HCT116 (cell line): ENCODE results near the gene SMARCB1. TPM values are rescaled to one million over a fixed set of nuclear protein-coding genes. Genes with fewer than 3 reads are reported as not detected.

Experiments
- ATAC-seq: fragments of 200-7000 bp; cut with Tn5 transposase; 2 replicates; pipeline ENCODE4 v1.9.1; 2020; ENCODE audit warnings: mild to moderate bottlenecking, moderate library complexity
- BruUV-seq: library from RNA; stranded (reverse); fragments of 400-500 nt; replicated peaks from 2 replicates; lab custom pipeline; 2021; lab: Mats Ljungman, UMichigan
- CTCF ChIA-PET: fragments of 300-600 bp; sonication (Branson Sonifier 250); formaldehyde crosslinking; loops from one replicate; lab custom pipeline; 2021; ENCODE audit warnings: antibody characterized with exemption; lab: Charles Lee
- POLR2A ChIA-PET: fragments of 300-600, 350-600 bp; sonication (Branson Sonifier 250); formaldehyde crosslinking; loops from one replicate; lab custom pipeline; 2021; ENCODE audit warnings: antibody characterized with exemption; lab: Charles Lee
- RAD21 ChIA-PET, 2 experiments: fragments of 300-600 bp; sonication (Branson Sonifier 250); formaldehyde crosslinking; loops; one replicate each; lab custom pipeline; 2023; ENCODE audit warnings: low total read pairs in 2 of 2; ENCODE audit not compliant: uncharacterized antibody in 2 of 2, unreplicated experiment in 2 of 2, low non-redundant PET in 1 of 2; lab: Charles Lee
- DNase-seq: peaks from one replicate; pipeline ENCODE4 v3.0.0-alpha.2; 2010; ENCODE audit warnings: low read depth, low spot score
- H2AFZ ChIP-seq: fragments of 200-600 bp; shearing (Covaris generic), sonication (generic); 2 replicates; pipeline ENCODE4 v1.6.1; 2017; ENCODE audit warnings: low read depth, mixed run types, mixed read lengths, antibody characterized with exemption, low read length; ENCODE audit not compliant: poor library complexity, severe bottlenecking
- H3K27ac ChIP-seq: 2 replicates; pipeline ENCODE4 v1.5.1; 2012; ENCODE audit warnings: low read depth, low read length
- H3K27me3 ChIP-seq: fragments of 200-600 bp; sonication (generic); 2 replicates; pipeline ENCODE4 v1.6.1; 2016; ENCODE audit warnings: mixed run types, low read length, mixed read lengths; ENCODE audit not compliant: insufficient read depth
- H3K36me3 ChIP-seq, 2 experiments: fragments of 200-500 bp in 1 of 2; fragments of 200-600 bp in 1 of 2; sonication (Bioruptor generic) in 1 of 2; sonication (generic) in 1 of 2; 2 replicates each; pipeline versions ENCODE4 v1.5.1 to v1.6.1; 2014 to 2016; ENCODE audit warnings: low read length in 2 of 2, inconsistent platforms in 1 of 2, mixed read lengths in 1 of 2, mixed run types in 1 of 2; ENCODE audit not compliant: insufficient read depth in 2 of 2, control insufficient read depth in 1 of 2
- H3K4me1 ChIP-seq, 2 experiments: fragments of 200-600 bp in 1 of 2; sonication (generic) in 1 of 2; 2 replicates each; pipeline versions ENCODE4 v1.5.1 to v1.6.1; 2012 to 2017; ENCODE audit warnings: low read length in 2 of 2, inconsistent platforms in 1 of 2, mild to moderate bottlenecking in 1 of 2, mixed read lengths in 1 of 2, mixed run types in 1 of 2, moderate library complexity in 1 of 2; ENCODE audit not compliant: insufficient read depth in 2 of 2, control insufficient read depth in 1 of 2
- H3K4me2 ChIP-seq: fragments of 200-600 bp; sonication (generic); 2 replicates; pipeline ENCODE4 v1.6.1; 2017; ENCODE audit warnings: mixed run types, low read length, mixed read lengths
- H3K4me3 ChIP-seq, 2 experiments: fragments of 200-600 bp in 1 of 2; sonication (generic) in 1 of 2; replicated peaks in 1 of 2; 2 replicates each; pipeline ENCODE4 v1.5.1; 2011 to 2016; ENCODE audit warnings: low read length in 2 of 2, control low read depth in 1 of 2, low read depth in 1 of 2, mild to moderate bottlenecking in 1 of 2, mixed read lengths in 1 of 2, mixed run types in 1 of 2
- H3K79me2 ChIP-seq: fragments of 200-600 bp; sonication (generic); 2 replicates; pipeline ENCODE4 v1.6.1; 2017; ENCODE audit warnings: mild to moderate bottlenecking, mixed run types, low read length, moderate library complexity, mixed read lengths; ENCODE audit not compliant: insufficient read depth
- H3K9ac ChIP-seq: fragments of 200-600 bp; sonication (generic); 2 replicates; pipeline ENCODE4 v1.6.1; 2016; ENCODE audit warnings: low read length, mixed read lengths
- H3K9me2 ChIP-seq: fragments of 200-600 bp; sonication (generic), shearing (Covaris generic); 2 replicates; pipeline ENCODE4 v1.6.1; 2017; ENCODE audit warnings: mixed run types, mild to moderate bottlenecking, moderate library complexity; ENCODE audit not compliant: insufficient read depth
- H3K9me3 ChIP-seq, 2 experiments: fragments of 200-500 bp in 1 of 2; fragments of 200-600 bp in 1 of 2; sonication (Bioruptor generic) in 1 of 2; sonication (generic) in 1 of 2; 2 replicates each; pipeline ENCODE4 v1.6.1; 2014 to 2017; ENCODE audit warnings: low read length in 2 of 2, mixed read lengths in 2 of 2, inconsistent platforms in 1 of 2, low read depth in 1 of 2, mild to moderate bottlenecking in 1 of 2, mixed run types in 1 of 2, moderate library complexity in 1 of 2; ENCODE audit not compliant: control insufficient read depth in 1 of 2, insufficient read depth in 1 of 2
- H4K20me1 ChIP-seq: fragments of 200-600 bp; sonication (generic), shearing (Covaris generic); 2 replicates; pipeline ENCODE4 v1.6.1; 2017; ENCODE audit warnings: mixed run types, mild to moderate bottlenecking, moderate library complexity; ENCODE audit not compliant: insufficient read depth
- CBX3 ChIP-seq: IDR thresholded peaks from 2 replicates; pipeline ENCODE4 v1.6.1; 2012; ENCODE audit warnings: low read depth
- CEBPB ChIP-seq: IDR thresholded peaks from 2 replicates; pipeline ENCODE4 v1.6.1; 2012; ENCODE audit warnings: low read depth
- EGR1 ChIP-seq: IDR thresholded peaks from 2 replicates; pipeline ENCODE4 v1.6.1; 2012; ENCODE audit warnings: low read depth
- ELF1 ChIP-seq: IDR thresholded peaks from 2 replicates; pipeline ENCODE4 v1.6.1; 2012; ENCODE audit warnings: low read depth, borderline replicate concordance
- EZH2 ChIP-seq: fragments of 200-600 bp; sonication (generic); IDR thresholded peaks from 2 replicates; pipeline ENCODE4 v1.6.1; 2017; ENCODE audit warnings: antibody characterized with exemption, mixed run types
- EZH2phosphoT487 ChIP-seq: fragments of 200-600 bp; IDR thresholded peaks from 2 replicates; pipeline ENCODE4 v1.6.1; 2018; ENCODE audit warnings: antibody characterized with exemption, borderline replicate concordance
- FOSL1 ChIP-seq: IDR thresholded peaks from 2 replicates; pipeline ENCODE4 v1.6.1; 2012; ENCODE audit warnings: low read depth
- JUND ChIP-seq: IDR thresholded peaks from 2 replicates; pipeline ENCODE4 v1.6.1; 2012
- RAD21 ChIP-seq: IDR thresholded peaks from 2 replicates; pipeline ENCODE4 v1.6.1; 2012; ENCODE audit warnings: low read depth, mild to moderate bottlenecking
- SP1 ChIP-seq: IDR thresholded peaks from 2 replicates; pipeline ENCODE4 v1.6.1; 2012; ENCODE audit warnings: low read depth
- ZFX ChIP-seq: fragments of 450-650 bp; IDR thresholded peaks from 2 replicates; pipeline ENCODE4 v1.6.1; 2017
- ZNF274 ChIP-seq: fragments of 200-500 bp; sonication (Bioruptor generic); IDR thresholded peaks from 2 replicates; pipeline ENCODE4 v1.6.1; 2014; ENCODE audit warnings: mild to moderate bottlenecking, low read depth, low read length, inconsistent platforms
- intact Hi-C: fragments of 100-400 bp; cut with micrococcal nuclease; formaldehyde crosslinking; loops from 2 replicates; pipeline ENCODE4 v1.10.0; 2022
- total RNA-seq: library from RNA; stranded (reverse); gene quantifications from one replicate; pipeline ENCODE4 v1.2.1, GENCODE V29; 2021; ENCODE audit not compliant: unreplicated experiment
- TF ChIP-seq, protein P1 (sequence below): IDR thresholded peaks from 2 replicates; pipeline ENCODE4 v1.6.1; 2012
- TF ChIP-seq, protein P2 (sequence below): IDR thresholded peaks from 2 replicates; pipeline ENCODE4 v1.6.1; 2012
- TF ChIP-seq, protein P3 (sequence below): IDR thresholded peaks from 2 replicates; pipeline ENCODE4 v1.6.1; 2011; ENCODE audit warnings: mild to moderate bottlenecking, low read length, moderate library complexity; ENCODE audit not compliant: insufficient replicate concordance; ENCODE audit errors: extremely low read depth

Gene SMARCB1
- total RNA-seq, 1 experiment from 2014 or later = 101 TPM

DNA sequence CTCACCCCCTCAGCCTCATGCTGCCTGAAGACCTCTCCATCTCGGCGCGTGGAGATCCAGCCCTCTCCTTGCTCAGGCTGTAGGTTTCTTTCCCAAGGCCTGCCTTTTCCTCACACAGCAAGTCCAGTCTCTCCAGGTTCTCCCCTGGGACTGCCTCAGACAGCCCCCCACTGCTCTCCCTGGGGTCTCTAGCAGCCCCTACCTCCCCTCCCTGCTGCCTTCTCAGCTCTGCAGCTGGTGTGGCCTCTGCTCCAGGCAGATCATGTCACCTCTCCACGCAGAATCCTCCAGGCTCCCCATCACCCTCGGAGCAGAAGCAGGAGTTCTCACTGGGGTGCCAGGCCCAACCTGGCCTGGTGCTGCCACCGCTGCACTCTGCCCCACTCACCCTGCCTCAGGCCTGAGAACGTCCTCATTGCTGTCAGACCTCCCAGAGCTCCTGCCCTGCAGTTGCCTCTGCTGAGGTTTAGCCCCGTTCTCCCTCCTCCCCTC lies 15.2 kb downstream of the SMARCB1 start:
- H3K36me3 ChIP-seq = peaks cover 40 to 53% of the 10 kb centered on the region in 2 experiments
- ATAC-seq (no peak), DNase-seq (no peak)
- no TSS peak for BruUV-seq
- intact Hi-C loops = no loop called here
- H3K9me3 ChIP-seq = no peaks in the 10 kb centered on the region
- no peaks in the 10 kb centered on the region for H3K4me1 ChIP-seq
- TF ChIP-seq RAD21 = no peak
- TF ChIP-seq JUND = no peak
- no peak for TF ChIP-seq ELF1
- TF ChIP-seq EGR1 = no peak
- no peak for TF ChIP-seq EZH2
- TF ChIP-seq CEBPB = no peak
- TF ChIP-seq FOSL1 = no peak
- no peak for TF ChIP-seq ZFX
- TF ChIP-seq, protein P1, sequence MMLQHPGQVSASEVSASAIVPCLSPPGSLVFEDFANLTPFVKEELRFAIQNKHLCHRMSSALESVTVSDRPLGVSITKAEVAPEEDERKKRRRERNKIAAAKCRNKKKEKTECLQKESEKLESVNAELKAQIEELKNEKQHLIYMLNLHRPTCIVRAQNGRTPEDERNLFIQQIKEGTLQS = no peak
- TF ChIP-seq, protein P2, sequence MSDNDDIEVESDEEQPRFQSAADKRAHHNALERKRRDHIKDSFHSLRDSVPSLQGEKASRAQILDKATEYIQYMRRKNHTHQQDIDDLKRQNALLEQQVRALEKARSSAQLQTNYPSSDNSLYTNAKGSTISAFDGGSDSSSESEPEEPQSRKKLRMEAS = no peak
- no peaks in the 10 kb centered on the region for H3K27me3 ChIP-seq
- no peak overlapping the region for H3K4me2 ChIP-seq
- no peak overlapping the region for H3K4me3 ChIP-seq
- H3K9ac ChIP-seq = no peak overlapping the region
- ChIA-PET CTCF (no interaction called here), POLR2A (no interaction called here), RAD21 (no interaction called here)
- no peak overlapping the region for H3K27ac ChIP-seq
- H3K9me2 ChIP-seq = no peaks in the 10 kb centered on the region
- no peaks in the 10 kb centered on the region for H4K20me1 ChIP-seq
- no peak overlapping the region for H2AFZ ChIP-seq
- H3K79me2 ChIP-seq = no peaks in the 10 kb centered on the region

DNA sequence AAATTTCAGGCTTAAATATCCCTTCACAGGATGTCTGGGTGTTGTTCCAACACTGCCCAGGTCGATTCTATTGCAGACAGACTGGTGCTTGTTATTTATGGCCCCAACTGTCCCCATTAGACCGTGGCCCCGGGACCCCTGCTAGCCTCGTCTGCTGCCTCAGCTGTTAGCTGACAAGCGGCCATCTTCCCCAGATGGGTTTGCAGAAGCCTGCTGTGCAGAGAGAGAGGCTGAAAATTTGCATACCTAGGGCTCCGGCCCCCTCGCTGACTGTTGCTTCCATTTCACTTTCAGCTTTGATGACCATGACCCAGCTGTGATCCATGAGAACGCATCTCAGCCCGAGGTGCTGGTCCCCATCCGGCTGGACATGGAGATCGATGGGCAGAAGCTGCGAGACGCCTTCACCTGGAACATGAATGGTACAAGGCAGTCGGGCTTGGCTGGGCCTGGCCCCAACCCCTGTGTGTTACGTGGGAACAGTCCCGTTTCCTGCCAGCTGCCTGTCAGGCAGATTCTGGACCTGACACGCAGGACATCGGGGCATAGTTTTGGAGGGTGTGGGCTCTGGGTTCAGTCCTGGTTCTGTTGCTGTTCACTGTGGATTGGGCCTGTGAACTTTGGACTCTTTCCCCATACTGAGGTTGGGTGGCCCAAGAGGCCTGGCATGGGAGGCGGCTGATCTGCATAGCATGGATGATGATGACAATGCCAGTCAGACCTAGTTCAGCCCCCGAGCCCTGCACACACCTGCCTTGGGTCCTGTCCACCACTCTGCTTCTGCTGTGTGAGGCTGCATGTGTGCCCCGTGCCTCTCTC lies 16.4 kb downstream of the SMARCB1 start:
- ChIA-PET RAD21 (no interaction called here), CTCF (no interaction called here), POLR2A (no interaction called here)
- no peak overlapping the region for H3K4me2 ChIP-seq
- no peak overlapping the region for H2AFZ ChIP-seq
- ATAC-seq = no peak
- no peak overlapping the region for H3K27ac ChIP-seq
- no peaks in the 10 kb centered on the region for H3K27me3 ChIP-seq
- no peaks in the 10 kb centered on the region for H3K9me2 ChIP-seq
- H3K79me2 ChIP-seq = no peaks in the 10 kb centered on the region
- no peak overlapping the region for H3K4me3 ChIP-seq
- H3K4me1 ChIP-seq = no peaks in the 10 kb centered on the region
- intact Hi-C loops = no loop called here
- H3K9me3 ChIP-seq = no peaks in the 10 kb centered on the region
- H3K36me3 ChIP-seq = peaks cover 39 to 50% of the 10 kb centered on the region in 2 experiments
- no peak for DNase-seq
- no peaks in the 10 kb centered on the region for H4K20me1 ChIP-seq
- H3K9ac ChIP-seq = no peak overlapping the region
- BruUV-seq = no TSS peak
- TF ChIP-seq, protein P2 = no peak
- no peak for TF ChIP-seq ZNF274
- no peak for TF ChIP-seq SP1
- no peak for TF ChIP-seq FOSL1
- TF ChIP-seq CBX3 = no peak
- TF ChIP-seq EZH2phosphoT487 = no peak
- TF ChIP-seq, protein P3, sequence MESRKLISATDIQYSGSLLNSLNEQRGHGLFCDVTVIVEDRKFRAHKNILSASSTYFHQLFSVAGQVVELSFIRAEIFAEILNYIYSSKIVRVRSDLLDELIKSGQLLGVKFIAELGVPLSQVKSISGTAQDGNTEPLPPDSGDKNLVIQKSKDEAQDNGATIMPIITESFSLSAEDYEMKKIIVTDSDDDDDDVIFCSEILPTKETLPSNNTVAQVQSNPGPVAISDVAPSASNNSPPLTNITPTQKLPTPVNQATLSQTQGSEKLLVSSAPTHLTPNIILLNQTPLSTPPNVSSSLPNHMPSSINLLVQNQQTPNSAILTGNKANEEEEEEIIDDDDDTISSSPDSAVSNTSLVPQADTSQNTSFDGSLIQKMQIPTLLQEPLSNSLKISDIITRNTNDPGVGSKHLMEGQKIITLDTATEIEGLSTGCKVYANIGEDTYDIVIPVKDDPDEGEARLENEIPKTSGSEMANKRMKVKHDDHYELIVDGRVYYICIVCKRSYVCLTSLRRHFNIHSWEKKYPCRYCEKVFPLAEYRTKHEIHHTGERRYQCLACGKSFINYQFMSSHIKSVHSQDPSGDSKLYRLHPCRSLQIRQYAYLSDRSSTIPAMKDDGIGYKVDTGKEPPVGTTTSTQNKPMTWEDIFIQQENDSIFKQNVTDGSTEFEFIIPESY = no peak
- TF ChIP-seq, protein P1 = no peak
